Lung microvascular endothelial cell (primary cell): ENCODE measurements around the gene LAMB3. TPM values are rescaled to one million over a fixed set of nuclear protein-coding genes. Genes with fewer than 3 reads are reported as not detected.

Experiments
- DNase-seq, 2 donors: peaks; one replicate each; pipeline versions ENCODE4 v3.0.0 to v3.0.0-alpha.2; 2010; ENCODE audit warnings: low read depth in 2 of 2
- total RNA-seq: library from RNA; depleted of rRNA; stranded (reverse); fragments of >200 nt; gene quantifications from 2 replicates; pipeline ENCODE4 v1.2.1, GENCODE V29; 2014

LAMB3 gene
- total RNA-seq, 1 donor from 2014 or later: 0.20 TPM

DNA sequence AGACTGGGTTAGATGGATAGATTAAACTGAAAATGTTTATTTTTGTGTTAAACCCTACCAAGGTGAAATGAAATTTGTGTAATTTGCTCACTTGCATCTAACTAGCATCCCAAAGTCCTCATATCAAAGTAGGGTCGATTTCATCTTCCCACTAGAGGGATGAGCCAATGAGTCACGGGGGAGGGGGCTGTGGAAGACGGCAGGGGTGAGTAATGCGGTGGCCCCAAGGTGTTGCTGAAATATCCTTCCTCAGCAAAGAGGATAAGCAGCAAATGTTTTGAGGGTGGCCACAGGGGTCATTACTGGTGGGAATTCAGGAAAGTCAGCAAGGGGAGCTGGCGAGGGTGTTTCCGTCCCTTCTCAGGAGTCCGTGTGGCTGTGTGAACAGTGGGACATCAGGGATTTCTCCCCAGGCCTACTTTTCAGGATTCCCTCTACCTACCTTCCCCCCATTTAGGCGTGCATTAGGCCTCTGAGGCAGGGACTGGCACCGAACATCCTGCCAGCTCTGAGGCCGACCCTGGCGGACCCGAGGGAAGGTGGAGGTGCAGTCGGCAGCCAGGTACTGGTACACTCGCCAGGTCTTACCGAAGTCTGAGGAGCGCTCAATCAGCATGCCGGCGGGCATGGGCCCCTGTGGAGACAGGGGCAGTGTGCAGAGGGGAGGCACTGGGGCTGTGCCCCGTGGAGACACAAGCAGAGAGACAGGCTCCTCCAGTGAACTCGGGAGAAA is 18.1 kb downstream of the LAMB3 start:
- no peak for DNase-seq

DNA sequence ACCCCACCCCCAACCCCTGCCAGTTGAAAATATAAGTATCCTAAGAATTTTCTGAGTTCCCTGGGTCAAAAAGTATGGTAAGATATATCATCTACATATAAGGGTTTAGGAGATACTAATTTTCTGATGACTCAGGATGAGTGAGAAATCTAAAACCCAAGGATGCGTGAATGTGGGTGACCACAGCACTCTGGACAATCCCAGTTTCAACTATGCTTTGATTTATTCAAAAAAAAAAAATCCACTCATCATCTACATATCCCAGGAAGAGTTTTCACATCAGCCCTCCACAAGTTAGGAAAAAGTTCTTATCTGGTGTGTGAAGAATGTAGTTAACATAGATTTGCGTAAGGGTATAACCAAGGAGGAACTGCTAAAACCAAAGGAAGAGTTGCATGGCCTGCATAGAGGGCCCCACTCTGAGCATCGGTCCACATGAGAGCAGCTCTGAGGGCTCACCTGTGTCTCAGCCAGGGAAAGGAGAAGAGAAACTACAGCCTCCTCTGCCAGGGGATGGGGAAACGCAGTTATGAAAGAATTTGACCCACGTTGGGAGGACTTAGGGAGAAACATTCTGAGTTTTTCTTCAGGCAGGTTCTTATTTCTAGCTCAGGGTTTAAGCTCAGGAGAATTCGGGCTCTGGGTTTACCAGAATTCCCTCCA is 18.8 kb downstream of the LAMB3 start:
- no peak for DNase-seq

DNA sequence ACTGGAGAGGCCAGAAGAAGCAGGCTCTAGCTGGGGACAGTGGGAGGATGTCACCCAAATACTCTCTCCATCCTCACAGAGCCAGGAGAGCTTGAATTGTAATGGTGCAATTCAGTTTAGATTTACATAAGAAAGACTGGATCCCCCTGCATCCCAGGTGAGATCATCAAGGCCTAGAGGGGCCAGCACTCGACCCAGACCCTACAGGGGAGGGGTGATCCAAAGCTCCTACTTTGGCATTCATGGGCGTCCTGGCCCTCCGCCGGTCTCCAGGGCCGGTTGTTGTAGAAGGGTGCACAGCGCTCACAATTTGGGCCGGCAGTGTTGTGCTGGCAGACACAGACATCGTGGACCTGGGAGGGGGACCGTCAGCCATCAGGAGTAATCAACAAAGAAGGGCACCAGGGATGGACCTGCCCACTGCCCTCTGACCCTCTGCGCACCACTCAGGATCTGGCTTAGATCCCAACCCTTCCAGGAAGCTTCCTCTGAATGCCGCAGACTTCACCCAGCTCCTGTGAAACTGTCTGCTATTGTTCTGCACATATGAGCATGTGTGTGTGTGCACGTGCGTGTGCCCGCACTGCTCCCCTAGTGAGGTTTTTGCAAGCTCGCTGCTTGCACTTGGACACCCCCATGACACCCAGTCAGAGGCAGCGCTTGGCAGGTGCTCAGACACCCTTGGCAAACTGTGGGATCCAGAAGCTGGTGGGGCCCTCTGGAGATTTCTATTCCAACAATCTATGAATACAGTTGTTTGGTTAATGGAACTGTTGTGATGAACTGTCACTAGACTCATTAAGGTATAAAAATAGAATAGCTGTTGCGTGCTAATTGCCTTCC is 21.6 kb downstream of the LAMB3 start:
- peak in 1 of 2 donors; percentile 47 for DNase-seq

DNA sequence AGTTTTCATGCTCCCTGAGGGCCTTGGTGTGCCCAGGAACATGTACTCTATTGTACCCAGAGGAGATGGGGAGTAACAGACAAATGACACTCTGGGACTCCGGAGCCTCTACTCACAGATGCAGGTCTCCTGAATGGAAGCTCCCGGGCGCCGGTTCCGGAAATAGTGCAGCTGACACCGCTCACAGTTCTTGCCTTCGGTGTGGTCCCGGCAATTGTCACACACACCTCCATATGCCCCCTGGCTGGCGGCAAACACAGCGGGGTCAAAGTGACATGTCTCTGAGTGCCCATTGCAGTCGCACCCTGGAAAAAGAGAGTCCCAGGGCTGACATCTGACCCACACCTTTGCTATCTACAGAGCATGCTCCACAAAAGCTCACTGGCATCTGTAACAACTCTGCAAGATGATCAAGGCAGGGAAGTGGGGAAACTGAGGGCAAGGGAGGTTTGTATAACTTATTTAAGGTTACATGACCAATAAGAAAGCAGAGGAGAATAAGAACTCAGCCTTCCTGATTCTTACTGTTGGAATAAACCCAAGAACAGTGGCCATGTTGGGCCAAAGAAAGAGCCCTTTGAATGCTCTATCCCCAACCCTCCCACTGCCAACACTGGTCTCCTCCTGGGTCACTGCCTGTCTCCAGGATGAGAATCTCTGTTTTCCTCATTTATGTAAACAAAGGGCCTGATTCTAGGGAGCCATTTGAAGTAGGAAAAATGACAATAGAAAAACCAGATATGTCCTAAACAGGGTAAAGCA is 22.4 kb downstream of the LAMB3 start:
- no peak for DNase-seq

DNA sequence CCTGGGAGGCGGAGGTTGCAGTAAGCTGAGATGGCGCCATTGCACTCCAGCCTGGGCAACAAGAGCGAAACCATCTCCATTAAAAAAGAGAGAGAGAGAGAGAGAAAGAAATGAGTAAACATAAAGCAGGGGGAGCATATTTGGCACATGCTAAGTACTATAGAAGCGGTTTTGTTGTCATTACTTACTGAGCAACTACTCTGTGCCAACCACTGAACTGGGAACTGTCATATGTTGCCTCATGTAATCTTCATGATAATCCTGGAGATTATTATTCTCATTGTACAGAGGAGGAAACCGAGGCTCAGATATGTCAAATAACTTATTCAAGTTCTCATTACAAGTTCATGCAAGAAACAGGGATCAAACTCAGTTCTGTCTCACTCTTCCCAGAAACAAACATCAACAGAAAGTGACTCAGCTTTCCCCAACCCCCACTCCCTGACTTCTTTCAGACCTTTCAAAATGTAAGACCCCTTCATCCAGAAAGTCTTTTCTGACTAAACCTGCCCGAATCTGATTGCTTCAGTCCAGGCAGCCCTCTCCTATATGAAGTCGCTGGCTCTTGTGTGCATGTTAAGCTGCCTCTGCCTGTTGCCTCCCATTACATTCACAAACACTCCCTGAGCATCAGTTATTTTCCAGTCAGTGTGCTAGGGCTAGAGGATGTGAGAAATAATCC is 23.5 kb downstream of the LAMB3 start:
- DNase-seq: no peak

DNA sequence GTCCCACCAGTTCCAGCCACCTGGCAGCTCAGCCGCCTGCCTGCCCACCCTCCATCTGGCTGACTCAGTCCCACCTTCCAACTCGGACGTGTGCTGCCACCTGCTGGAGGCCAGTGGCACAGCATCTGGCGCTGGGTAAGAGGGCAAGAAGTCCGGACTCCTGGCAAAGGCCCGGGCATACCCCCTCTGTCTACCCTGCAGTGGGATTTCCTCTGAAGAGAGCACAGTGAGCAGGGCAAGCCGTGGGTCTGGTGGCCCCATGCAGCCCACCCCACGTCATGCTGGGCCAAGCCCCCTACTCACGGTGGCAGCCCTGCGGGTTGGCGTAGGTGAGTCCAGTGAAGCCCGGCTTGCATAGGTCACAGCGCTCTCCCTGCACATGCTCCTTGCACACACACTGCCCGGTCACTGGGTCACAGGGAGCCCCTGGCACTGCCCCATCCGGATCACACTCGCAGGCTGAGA is 24.5 kb downstream of the LAMB3 start:
- DNase-seq: peak; percentile 81 to 84

DNA sequence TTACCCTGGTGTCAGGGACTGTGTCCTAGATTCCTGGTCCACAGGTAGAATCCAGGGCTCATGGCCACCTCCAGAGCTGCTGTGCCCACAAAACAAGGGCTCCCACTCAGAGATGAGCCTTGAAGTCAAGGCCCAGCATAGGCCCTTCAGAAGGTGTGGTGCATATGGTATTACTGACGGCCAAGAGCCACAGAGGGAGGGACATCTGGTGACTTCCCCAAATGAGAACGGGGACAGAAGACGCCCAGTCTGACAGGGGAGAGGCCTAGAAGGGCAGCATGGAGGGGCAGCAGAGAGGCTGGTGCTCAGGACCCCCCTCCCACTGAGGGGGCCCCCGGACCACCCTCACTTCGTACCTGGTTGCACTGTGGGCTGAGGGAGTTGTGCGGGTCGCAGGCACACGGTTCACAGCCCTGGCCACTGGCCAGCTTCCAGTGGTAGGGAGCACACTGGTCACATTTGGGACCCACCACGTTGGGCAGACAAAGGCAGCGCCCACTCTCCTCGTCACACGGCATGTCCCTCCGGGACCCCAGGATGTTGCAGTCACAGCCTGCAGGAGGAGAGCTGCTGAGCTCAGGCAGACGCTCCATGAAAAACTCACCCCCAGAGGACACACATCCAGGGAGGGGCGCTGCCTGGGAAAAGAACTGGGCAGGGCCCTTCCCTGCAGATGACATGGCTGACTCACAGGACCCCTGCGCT is 25.0 kb downstream of the LAMB3 start:
- DNase-seq: no peak

DNA sequence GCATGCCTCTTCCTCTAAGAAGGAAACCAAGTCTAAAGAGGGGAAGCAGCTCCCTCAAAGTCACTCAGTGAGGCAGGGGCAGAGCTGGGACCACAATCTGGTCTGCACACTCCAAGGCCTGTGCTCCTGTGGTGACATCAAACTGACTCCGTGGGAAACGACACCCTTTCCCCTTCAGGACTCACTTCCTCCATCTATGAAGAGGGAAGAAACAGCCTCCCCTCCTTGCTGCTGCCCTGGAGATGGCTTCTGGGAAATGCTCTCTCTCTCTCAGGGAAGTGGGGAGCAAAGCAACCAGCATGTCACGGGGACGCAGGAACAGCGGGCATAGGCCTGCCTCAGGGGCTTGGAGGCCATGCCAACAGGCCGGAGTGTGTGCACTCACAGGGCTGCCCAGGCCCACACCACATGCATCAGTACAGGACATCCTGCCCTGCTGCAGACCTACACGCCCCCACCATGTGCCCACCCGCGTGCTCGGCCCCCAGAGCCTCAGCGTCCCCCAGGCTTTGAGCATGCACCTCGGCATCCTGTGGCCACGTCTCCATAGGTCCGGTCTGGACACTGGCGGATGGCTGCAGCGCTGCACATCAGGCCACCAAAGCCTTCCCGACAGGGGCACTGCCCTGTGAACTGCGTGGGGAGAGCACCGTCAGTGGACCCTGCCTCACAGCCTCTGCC is 25.7 kb downstream of the LAMB3 start:
- DNase-seq: no peak

DNA sequence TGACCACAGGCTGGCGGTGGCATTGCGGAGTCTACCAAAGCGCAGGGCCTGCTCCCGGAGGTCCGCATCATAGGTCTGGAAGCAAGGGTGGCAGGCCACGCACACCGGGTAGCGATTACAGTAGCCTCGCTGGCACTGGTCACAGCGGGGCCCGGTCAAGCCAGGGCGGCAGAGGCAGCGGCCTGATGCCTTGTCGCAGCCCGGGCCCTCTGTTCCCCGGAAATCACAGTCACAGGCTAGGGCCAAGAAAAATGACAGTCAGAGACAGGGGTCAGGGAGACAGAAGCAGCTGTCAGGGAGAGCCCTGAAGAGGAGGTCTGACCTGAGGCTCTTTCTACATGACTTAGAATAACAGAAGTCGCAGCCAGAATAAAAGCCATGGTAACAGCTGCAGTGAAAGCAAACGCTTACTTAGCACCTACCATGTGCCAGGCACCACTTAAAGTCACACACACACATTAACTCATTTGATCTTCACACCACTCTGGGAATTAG is 26.4 kb downstream of the LAMB3 start:
- DNase-seq: no peak

DNA sequence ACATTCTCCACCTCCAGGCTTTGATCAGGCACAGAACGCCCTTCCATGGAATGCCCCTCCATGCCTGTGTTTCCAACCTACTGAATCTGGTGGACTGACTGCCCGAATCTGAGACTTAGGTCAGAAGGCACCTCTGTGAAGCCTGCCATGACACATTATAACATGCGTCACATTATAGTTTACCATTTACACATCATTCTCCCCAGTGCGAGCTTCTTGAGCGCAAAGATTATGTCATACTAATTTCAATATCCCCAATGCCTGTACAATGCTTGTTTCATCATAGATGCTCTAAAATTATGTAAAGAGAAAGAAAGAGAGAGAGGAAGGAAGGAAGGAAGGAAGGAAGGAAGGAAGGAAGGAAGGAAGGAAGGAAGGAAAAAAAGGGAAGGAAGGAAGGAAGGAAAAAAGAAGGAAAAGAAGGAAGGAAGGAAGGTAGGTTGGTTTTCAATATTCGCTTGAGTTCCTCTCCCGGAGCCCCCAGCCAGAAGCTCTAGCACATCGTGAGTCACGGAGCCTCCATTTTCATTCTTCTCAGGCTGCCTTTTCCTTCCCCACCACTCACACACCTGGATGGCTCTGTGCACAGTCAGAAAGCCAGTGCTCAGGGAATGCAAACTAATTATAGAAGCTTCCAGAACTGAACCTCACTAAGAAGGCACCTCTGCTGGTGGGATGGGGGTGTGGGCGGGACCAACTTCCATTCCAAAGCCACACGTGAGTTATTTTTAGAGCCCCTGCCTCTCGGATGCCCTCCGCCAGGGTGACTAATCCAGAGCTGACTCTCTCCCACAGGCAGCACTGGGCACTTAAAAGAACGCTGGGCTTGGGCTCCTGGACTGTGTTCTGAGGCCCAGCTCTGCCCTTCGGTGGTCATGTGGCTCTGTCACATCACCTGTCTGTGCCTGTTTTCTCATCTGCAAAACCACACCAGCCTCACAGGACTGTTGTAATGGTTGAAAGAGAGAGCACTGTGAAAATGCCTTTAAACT is 27.4 kb downstream of the LAMB3 start:
- no peak for DNase-seq

DNA sequence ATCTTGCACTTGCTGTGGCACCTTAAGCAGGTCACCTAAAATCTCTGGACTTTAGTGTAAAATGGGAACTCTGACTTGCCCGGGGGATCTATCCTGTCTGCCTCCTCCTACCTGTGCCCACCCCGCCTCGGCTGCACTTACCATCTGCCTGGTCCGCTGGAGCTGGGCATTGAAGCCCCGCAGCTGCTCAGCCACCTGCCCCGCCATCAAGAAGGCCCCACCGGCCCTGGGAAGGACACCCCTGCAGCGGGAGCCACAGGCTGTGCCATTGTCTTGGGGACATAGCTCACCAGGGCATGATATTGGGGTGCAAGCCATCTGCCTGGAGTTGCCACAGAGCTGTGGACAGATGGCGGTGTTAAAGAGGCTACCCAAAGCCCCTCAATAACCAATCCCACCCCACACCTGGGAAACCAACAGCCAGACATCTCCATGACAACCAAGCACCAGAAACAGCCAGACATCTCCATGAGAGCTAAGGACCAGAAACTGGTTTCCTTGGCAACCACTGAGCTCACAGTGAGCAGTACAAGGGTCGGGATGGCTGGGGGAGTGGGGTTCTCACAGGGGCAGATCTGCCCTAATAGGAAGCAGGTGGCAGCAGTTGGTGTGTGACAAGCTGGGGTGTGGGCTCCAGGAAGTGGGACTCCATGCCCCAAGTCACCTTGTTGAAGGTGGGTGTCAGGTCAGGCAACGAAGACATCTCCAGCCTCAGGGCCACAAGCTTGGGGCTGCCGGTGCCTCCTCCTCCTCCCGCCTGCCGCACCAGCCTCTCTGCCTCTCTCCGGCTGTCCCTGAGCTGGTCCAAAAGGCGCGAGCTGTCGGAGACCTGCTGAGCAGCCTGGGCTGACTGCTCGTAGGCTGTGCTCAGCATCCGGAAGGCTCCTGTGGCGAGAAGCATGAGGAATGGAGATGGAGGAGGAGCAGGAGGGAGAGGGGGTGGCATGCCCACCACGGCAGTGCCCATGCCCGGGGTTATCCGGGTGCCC is 29.1 kb downstream of the LAMB3 start:
- no peak for DNase-seq

DNA sequence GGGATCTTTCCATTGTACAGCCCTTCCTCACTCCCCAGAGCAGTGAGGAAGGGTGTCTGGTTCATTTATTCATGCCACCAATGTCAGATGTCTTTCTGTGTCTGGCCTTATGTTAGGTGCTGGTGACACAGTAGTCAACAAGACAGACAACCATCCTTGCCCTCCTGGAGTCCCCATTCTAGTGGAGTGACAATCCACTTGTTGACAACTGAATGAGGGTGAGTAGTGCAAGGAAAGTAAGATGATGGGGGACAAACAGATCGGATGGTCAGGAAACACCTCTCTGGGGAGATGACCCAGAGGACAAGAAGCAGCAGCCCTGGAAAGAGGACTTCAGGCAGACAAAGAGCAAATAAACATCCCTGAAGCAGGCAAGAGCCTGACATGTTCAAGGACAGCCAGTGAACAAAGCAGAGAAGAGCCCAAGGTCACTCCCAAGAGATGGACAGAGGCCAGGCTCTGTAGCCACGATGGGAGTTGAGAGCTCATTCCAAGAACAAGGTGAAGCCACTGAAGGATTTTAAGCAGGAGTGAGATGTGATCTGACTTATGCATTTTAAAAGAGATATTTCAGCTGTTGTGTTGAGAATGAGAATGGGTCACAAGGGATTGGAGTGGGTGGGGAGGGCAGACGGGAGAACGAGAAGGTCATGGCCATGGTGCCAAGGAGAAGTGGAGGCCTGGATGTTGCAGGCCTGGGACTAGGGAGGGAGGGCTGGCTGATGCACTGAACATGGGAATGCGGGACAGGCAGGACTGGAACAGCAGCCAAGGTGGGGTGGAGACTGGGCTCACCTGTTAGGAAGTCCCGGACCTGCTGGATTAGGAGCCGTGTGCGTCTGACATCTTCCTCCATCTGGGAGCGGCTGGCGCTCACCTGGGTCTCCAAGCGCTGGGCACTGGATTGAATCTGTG is 30.2 kb downstream of the LAMB3 start:
- no peak for DNase-seq

DNA sequence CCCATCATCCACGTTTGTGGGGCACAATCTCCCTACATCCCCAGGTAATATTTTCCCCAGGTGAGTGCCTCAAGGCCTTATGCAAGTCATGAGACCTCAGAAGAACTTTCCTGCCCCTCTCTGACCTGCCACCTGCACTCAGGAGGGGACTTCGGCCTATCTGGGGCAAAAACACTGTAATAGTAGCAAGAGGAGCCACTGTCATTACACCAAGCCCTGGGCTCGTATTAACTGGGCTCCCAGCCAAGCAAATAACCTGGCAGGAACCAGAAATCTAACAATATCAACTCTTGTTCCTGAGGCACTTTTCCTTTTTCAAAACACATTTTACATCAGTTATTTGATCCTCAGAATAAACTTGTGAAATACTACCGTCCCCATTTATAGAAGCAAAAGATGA is 30.9 kb downstream of the LAMB3 start:
- DNase-seq: peak in 1 of 2 donors; percentile 42

DNA sequence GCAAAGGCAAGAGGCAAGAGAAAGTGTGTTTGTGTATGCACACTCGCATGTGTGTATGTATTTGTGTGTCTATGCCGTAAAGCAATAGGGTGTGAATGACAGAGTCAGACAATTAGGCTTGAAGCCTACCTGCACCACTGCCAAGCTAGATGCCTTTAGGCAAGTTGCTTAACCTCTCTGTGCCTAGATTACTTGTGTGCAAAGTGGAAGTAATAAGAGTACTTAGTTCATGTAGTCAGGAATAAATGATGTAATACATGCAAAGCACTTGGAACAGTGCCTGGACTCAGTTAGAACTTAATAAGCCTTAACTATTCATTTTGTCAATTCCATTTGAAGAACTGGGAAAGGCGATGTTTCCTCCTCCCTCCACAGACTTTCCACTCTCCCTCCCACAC is 31.7 kb downstream of the LAMB3 start:
- no peak for DNase-seq

DNA sequence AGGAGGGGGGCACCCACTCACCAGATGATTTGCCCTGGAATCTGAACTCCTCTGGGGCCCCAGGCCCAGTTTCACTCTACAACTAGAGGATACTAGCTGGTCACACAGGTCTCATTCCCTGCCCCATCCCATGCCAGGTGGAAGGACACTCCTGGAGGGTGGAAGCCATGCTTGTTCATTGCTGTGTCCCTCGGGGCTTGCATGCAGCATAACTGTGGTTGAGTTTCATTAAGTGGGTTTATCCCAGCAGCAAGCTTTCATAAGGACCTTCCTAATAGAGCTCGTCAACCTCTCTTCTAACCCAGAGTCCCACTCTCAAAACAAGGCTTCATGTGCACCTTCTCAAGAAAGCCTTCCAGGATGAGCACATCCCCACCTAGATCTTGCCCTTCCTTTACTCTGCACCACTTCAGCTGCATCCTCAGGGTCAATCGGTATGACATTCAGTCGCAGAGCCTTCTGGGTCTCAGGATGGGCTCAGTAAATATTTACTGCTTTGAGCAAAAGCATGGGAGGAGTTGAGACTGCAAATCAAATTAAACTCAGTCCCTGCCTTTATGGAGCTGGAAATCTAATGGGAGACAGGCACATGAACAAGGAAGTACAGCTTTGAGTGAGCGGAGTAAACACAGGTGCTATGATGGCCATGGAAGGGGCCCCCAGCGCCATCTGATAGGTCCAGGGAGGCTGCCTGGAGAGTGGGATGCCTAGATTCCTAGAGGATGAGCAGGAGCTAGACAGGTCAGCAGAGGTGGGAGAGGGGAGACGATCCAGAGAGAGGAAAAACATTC is 32.3 kb downstream of the LAMB3 start:
- no peak for DNase-seq
